Smooth muscle cell of the coronary artery (primary cell): ENCODE results near the gene ZMPSTE24. TPM values are rescaled to one million over a fixed set of nuclear protein-coding genes. Genes with fewer than 3 reads are reported as not detected.

Experiments used
- total RNA-seq: library from RNA; depleted of rRNA; stranded (reverse); fragments of >200 nt; gene quantifications from 2 replicates; pipeline ENCODE4 v1.2.3, GENCODE V29; 2014; ENCODE audit warnings: low replicate concordance

Gene ZMPSTE24
- total RNA-seq, result 41.4 and 53.4 TPM in 2 replicates

DNA sequence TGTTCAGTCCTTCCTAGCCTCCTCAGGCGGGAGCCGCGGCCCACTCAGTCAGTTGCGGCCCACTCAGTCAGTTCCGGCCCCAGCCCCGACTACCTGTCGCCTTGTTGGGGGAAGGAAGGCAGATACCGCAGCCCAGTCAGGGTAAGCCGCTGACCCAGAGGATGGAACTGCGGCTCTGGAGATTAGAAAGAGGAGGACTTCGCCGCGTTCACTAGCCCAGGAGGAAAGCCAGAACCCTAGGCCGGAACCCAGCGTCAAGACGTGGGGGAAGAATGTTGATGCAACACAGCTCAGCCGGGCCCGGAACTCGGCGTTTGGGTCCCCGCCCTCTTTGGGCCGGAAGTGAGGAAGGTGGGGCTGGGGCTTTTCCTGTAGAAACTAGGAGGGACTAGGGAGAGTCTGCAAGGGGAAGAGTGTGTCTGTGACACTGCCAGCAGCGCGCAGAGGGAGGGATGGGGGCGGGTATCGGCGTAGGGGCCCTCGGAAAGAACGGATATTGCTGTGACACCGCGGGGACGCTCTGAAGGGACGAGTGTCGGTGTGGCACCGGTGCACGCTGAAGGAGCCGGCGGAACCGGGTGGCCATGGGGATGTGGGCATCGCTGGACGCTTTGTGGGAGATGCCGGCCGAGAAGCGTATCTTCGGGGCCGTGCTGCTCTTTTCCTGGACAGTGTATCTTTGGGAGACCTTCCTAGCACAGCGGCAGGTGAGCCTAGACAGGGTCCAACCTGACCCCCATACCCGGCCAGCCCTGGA, at the start of gene ZMPSTE24:
ZMPSTE24 (plus strand) TSS at position 549 of the 757 bp plus-strand sequence; CDS start at position 585, 36 bp downstream.

GRCh38 chr1:40247655-40248054, 10.4 kb upstream of the ZMPSTE24 start, which contains the start of gene TMCO2:
Gene TMCO2 (plus strand): TSS chr1:40247937. CDS start chr1:40247994, 57 bp downstream.

GRCh38 chr1:40316595-40317393, 58.8 kb downstream of the ZMPSTE24 start, which contains the start of gene COL9A2:
Gene COL9A2 (minus strand): TSS chr1:40317286. CDS start chr1:40317197, 89 bp downstream.

Other genes with a start within 250 kb of the ZMPSTE24 start
- 360 and 695 TPM in 2 replicates for gene CAP1, start 217.5 kb upstream of the ZMPSTE24 start, total RNA-seq
- gene PPT1, start 161.0 kb upstream of the ZMPSTE24 start, total RNA-seq, result 22.8 and 34.7 TPM in 2 replicates
- gene RLF, start 96.8 kb upstream of the ZMPSTE24 start, total RNA-seq, result 17.0 and 20.8 TPM in 2 replicates
- not detected in 2 replicates for gene TMCO2, start 10.3 kb upstream of the ZMPSTE24 start, total RNA-seq
- 0.59 and 1.3 TPM in 2 replicates for gene COL9A2, start 59.0 kb downstream of the ZMPSTE24 start, total RNA-seq
- 5.7 and 8.6 TPM in 2 replicates for gene SMAP2, start 115.5 kb downstream of the ZMPSTE24 start, total RNA-seq
- gene ZFP69B, start 192.2 kb downstream of the ZMPSTE24 start, total RNA-seq, result 1.1 and 7.2 TPM in 2 replicates
- 1.4 and 2.7 TPM in 2 replicates for gene ZFP69, start 219.1 kb downstream of the ZMPSTE24 start, total RNA-seq